ENCODE data around the gene TENM3.

Gene TENM3

DNA sequence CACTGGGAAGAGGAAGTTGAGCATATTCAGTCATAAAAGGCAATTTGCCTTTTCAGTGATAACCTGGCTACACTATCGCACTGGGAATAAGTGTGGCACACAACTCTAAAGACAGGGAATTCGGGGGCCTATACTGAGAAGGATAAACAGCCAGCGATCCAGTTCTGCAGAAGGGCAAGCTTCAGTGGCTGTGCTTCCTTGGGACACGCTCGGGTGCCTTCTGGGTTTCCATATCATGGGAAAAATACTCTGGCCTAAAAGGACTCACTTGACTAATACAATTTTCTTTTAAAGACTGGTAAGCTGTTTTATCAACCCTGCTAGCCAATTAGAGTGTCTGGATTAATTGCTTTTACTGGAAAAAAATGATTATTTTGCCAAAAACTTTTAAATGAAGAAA is 58.5 kb downstream of the TENM3 start:
- POLR2A ChIA-PET, result no interaction called here

DNA sequence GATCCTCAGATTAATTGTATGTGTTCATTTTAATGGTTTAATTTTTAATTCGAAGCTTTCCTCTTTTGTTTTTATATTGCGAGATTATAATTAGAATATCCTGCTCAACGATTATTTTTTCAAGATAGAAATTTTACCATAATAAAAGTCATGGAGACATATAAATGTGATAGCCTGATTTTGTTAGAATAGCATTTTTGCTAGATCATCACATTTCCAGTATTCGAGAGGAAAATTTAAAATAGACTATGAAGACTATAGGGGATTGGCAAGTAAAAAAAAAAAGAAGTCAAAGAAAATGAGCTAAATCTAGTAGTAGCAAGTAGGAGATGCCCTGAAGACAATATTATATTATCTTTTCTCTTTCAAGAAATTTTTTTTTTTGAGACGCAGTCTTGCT is 60.6 kb downstream of the TENM3 start:
- ChIA-PET POLR2A (interaction anchor here (0.6 kb wide), 1 partner anchor 18 kb away, joined by 3 read pairs; no protein-coding TSS in a partner anchor), CTCF (interaction anchor here (0.8 kb wide), 1 partner anchor 27 kb away, joined by 3 read pairs; no protein-coding TSS in a partner anchor)
- TF ChIP-seq ZNF549 (tag by site-specific recombination; IDR thresholded peaks at IDR 0.05) (no peak), KLF10 (tag by site-specific recombination; IDR thresholded peaks at IDR 0.05) (no peak), ZNF530 (tag by site-specific recombination; IDR thresholded peaks at IDR 0.05; ENCODE audit: low read depth) (no peak), ZSCAN16 (tag by site-specific recombination; IDR thresholded peaks at IDR 0.05) (no peak), ZNF830 (tag by site-specific recombination; IDR thresholded peaks at IDR 0.05; ENCODE audit: low read depth) (no peak), ZNF23 (tag by site-specific recombination; IDR thresholded peaks at IDR 0.05; ENCODE audit: borderline replicate concordance) (no peak), ZNF248 (tag by site-specific recombination; IDR thresholded peaks at IDR 0.05) (no peak), ZNF747 (tag by site-specific recombination; IDR thresholded peaks at IDR 0.05) (no peak), ZNF292 (tag by site-specific recombination; IDR thresholded peaks at IDR 0.05; ENCODE audit: borderline replicate concordance, low read depth) (no peak), ZNF175 (tag by site-specific recombination; IDR thresholded peaks at IDR 0.05) (no peak)
- TF ChIP-seq, protein P1, sequence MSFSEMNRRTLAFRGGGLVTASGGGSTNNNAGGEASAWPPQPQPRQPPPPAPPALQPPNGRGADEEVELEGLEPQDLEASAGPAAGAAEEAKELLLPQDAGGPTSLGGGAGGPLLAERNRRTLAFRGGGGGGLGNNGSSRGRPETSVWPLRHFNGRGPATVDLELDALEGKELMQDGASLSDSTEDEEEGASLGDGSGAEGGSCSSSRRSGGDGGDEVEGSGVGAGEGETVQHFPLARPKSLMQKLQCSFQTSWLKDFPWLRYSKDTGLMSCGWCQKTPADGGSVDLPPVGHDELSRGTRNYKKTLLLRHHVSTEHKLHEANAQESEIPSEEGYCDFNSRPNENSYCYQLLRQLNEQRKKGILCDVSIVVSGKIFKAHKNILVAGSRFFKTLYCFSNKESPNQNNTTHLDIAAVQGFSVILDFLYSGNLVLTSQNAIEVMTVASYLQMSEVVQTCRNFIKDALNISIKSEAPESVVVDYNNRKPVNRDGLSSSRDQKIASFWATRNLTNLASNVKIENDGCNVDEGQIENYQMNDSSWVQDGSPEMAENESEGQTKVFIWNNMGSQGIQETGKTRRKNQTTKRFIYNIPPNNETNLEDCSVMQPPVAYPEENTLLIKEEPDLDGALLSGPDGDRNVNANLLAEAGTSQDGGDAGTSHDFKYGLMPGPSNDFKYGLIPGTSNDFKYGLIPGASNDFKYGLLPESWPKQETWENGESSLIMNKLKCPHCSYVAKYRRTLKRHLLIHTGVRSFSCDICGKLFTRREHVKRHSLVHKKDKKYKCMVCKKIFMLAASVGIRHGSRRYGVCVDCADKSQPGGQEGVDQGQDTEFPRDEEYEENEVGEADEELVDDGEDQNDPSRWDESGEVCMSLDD (tag by site-specific recombination; IDR thresholded peaks at IDR 0.05), result no peak
- TF ChIP-seq, protein P2, sequence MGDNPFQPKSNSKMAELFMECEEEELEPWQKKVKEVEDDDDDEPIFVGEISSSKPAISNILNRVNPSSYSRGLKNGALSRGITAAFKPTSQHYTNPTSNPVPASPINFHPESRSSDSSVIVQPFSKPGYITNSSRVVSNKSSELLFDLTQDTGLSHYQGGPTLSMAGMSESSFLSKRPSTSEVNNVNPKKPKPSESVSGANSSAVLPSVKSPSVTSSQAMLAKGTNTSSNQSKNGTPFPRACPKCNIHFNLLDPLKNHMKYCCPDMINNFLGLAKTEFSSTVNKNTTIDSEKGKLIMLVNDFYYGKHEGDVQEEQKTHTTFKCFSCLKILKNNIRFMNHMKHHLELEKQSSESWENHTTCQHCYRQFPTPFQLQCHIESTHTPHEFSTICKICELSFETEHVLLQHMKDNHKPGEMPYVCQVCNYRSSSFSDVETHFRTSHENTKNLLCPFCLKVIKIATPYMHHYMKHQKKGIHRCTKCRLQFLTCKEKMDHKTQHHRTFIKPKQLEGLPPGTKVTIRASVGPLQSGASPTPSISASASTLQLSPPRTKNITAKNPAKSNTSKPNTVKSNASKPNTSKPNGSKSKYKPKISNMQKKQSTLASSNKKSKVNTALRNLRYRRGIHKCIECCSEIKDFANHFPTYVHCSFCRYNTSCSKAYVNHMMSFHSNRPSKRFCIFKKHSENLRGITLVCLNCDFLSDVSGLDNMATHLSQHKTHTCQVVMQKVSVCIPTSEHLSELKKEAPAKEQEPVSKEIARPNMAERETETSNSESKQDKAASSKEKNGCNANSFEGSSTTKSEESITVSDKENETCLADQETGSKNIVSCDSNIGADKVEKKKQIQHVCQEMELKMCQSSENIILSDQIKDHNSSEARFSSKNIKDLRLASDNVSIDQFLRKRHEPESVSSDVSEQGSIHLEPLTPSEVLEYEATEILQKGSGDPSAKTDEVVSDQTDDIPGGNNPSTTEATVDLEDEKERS (tag by site-specific recombination; IDR thresholded peaks at IDR 0.05), result no peak
- no peak overlapping the region for H3K4me3 ChIP-seq (ENCODE audit: low read depth, low read length)
- H3K9me3 ChIP-seq (ENCODE audit: control insufficient read depth, insufficient read depth, low read depth, low read length), result no peaks in the 10 kb centered on the region
- H3K4me1 ChIP-seq (ENCODE audit: control insufficient read depth, insufficient read depth, low read length), result 0 out of 2 replicates have a peak, but pooled peaks cover 2% of the 10 kb centered on the region
- no peak overlapping the region for H3K27ac ChIP-seq (ENCODE audit: extremely low read depth, low read depth, low read length)
- H3K36me3 ChIP-seq (ENCODE audit: control insufficient read depth in 2 of 2, insufficient read depth in 1 of 2, low read length in 2 of 2), result no peaks in the 10 kb centered on the region

More for the DNA sequence above, 58.5 kb downstream of the TENM3 start:
- TF ChIP-seq BCL11B (tag by site-specific recombination; IDR thresholded peaks at IDR 0.05; ENCODE audit: low read depth) (no peak), PRDM1 (tag by site-specific recombination; IDR thresholded peaks at IDR 0.05) (no peak), ZNF37A (tag by site-specific recombination; IDR thresholded peaks at IDR 0.05) (no peak), ZBTB1 (tag by site-specific recombination; IDR thresholded peaks at IDR 0.05) (no peak), ZNF169 (tag by site-specific recombination; IDR thresholded peaks at IDR 0.05) (no peak)
- TF ChIP-seq, protein P3, sequence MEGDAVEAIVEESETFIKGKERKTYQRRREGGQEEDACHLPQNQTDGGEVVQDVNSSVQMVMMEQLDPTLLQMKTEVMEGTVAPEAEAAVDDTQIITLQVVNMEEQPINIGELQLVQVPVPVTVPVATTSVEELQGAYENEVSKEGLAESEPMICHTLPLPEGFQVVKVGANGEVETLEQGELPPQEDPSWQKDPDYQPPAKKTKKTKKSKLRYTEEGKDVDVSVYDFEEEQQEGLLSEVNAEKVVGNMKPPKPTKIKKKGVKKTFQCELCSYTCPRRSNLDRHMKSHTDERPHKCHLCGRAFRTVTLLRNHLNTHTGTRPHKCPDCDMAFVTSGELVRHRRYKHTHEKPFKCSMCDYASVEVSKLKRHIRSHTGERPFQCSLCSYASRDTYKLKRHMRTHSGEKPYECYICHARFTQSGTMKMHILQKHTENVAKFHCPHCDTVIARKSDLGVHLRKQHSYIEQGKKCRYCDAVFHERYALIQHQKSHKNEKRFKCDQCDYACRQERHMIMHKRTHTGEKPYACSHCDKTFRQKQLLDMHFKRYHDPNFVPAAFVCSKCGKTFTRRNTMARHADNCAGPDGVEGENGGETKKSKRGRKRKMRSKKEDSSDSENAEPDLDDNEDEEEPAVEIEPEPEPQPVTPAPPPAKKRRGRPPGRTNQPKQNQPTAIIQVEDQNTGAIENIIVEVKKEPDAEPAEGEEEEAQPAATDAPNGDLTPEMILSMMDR (tag by site-specific recombination; IDR thresholded peaks at IDR 0.05), result no peak
- Histone ChIP-seq H3K4me1 (ENCODE audit: control insufficient read depth, insufficient read depth, low read length) (0 out of 2 replicates have a peak, but pooled peaks cover 2% of the 10 kb centered on the region), H3K27ac (ENCODE audit: extremely low read depth, low read depth, low read length) (no peak overlapping the region), H3K9me3 (ENCODE audit: control insufficient read depth, insufficient read depth, low read depth, low read length) (no peaks in the 10 kb centered on the region), H3K36me3 (ENCODE audit: control insufficient read depth in 2 of 2, insufficient read depth in 1 of 2, low read length in 2 of 2) (no peaks in the 10 kb centered on the region), H3K4me3 (ENCODE audit: low read depth, low read length) (no peak overlapping the region)
- CTCF ChIA-PET, result no interaction called here
